Activated CD4-positive, alpha-beta T cell treated with anti-CD3 and anti-CD28 coated beads for 24 hours (primary cell): ENCODE results near the gene EIF1B.
A peak's percentile ranks its signal among the peaks of the same experiment; 100 is the strongest.

Experiments
- DNase-seq, 2 donors: peaks; one replicate each; pipeline ENCODE4 v3.0.0-alpha.2; 2020; ENCODE audit warnings: low read depth in 2 of 2

Gene EIF1B

DNA sequence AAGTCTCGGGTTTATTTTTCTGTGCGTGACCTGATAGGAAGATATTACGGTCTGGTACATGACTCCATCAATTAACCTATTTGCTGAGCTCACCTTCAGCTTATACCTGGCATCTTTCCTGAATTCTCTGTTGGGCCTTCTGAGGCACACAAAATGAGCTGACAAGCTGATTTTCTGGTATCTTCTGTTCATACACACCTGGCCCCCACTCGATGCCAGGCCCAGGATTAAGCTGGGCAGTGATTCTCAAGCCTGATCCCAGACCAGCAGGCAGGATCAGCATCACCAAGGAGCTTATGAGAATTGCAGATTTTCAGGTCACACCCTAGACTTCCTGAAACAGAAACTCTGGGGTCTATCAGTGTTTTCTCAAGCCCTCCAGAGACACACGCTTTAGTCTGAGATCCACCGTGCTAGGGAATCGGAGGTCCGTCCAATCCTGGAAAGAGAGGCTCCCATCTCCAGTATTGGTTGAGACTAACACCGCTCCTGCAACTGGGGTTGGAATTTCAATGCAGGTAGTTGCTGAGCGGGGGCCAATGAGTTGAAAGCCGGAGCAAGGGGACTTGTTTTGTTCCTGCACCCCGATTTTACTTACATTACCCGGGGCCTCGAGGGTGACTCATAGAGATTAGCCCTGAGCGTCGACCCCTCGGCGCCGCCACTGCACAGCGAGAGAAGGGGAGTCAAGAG, 636 bp upstream of the EIF1B start:
- DNase-seq, result peak in 1 of 2 donors; percentile 4

DNA sequence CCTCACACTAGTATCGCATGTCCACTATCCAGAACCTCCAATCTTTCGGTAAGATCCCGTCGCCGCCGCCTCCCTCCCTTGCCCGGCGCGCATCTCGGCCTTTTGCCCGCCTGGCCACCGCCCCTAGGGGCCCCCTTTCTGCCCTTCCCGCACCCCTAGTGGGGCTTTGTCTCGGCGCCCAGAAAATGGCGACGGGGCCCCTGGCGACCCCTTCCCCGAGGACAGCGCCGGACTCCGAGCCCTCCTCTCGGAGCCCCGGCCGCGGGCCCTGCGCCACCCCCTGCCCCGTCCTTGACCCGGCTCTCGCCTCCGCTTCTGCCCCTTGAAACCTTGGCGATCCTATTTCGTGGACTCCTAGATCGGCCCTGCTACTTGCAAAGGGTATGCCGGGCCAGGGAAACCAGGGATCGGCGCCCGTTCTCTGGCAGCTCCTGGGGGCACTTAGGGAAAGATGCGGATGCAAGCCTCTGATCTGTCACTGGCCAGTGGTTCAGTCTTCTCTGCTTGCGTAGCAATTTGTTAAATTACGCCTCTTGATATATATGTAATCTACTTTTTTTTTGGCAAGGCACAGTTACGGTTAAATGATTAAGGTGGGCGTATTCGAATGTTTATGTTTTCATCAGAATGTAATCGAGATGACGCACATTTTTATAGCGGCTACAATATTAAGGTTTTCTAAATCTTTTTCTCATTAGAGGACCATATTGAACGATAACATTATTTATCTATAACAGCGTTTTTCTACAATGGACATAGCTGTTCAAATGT, 603 bp downstream of the EIF1B start:
- peak in 1 of 2 donors; percentile 7 for DNase-seq

GRCh38 chr3:40310705-40311104, 1.2 kb downstream of the EIF1B start:
- no peak for DNase-seq

- no peak for DNase-seq
Measured at GRCh38 chr3:40312661-40313226, 3.2 kb downstream of the EIF1B start.

GRCh38 chr3:40313975-40314860, 4.7 kb downstream of the EIF1B start:
- no peak for DNase-seq

- DNase-seq, result peak in 1 of 2 donors; percentile 38
Measured at GRCh38 chr3:40317061-40317855, 7.8 kb downstream of the EIF1B start.

- no peak for DNase-seq
Measured at GRCh38 chr3:40321818-40322217, 12.3 kb downstream of the EIF1B start.

DNA sequence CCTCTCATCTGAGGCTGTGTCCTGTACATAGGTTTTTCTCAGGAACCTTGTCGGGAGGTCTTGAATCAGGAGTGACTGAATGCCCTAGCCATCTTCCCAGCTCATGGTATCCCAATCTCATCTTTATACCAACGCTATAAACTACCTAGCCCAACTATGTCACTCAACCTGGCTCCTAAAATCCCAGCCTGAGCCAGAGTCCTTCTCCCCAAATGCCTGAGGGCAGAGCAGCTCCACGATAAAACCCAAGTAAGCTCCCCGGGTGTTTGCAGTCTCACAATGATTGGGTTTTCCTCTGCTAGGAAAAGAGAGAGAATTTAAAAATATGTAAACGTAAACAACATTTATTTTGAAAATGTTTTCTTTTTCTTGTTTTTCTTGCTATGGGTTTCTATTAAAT, 14.4 kb downstream of the EIF1B start:
- no peak for DNase-seq

GRCh38 chr3:40324621-40325020, 15.1 kb downstream of the EIF1B start:
- no peak for DNase-seq

DNA sequence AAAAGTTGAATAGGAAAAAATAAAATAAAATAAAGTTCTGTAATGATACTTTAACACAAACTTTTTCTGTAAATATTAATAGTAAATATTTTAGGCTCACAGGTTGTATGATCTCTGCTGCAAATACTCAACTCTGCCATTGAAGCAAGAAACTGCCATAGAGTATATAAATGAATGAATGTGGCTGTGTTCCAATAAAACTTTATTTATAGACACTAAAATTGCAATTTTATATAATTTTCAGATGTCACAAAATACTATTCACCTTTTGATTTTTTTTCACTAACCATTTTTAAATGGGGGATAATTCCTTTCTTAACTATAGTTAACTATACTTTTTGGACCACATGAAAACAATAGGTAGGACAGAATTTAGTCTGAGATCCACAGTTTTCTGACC, 16.0 kb downstream of the EIF1B start:
- DNase-seq, result no peak

GRCh38 chr3:40328374-40328773, 18.9 kb downstream of the EIF1B start:
- DNase-seq, result no peak

GRCh38 chr3:40329071-40329470, 19.6 kb downstream of the EIF1B start:
- no peak for DNase-seq

DNA sequence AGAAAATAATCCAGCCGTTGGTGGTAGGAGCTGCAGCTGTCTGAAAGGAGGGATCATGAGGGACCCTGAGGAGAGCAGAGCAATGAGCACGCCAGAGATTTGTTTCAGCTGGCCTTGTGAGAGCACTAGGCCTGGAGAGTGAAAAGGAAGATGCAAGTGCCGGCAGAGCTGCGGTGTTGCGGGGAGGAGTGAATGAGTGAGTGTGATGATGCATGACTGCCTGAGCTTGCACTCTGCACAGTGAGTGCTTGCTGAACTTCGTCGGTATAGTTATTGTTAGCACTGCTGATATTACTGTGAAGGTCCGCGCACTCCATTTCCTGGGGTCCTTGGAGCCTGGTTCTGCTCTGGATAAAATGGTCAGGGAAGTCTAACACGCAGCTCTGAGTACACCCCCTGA, 23.2 kb downstream of the EIF1B start:
- DNase-seq, result no peak

- no peak for DNase-seq
Measured at GRCh38 chr3:40333416-40333815, 23.9 kb downstream of the EIF1B start.

GRCh38 chr3:40333852-40334251, 24.3 kb downstream of the EIF1B start:
- DNase-seq, result no peak

DNA sequence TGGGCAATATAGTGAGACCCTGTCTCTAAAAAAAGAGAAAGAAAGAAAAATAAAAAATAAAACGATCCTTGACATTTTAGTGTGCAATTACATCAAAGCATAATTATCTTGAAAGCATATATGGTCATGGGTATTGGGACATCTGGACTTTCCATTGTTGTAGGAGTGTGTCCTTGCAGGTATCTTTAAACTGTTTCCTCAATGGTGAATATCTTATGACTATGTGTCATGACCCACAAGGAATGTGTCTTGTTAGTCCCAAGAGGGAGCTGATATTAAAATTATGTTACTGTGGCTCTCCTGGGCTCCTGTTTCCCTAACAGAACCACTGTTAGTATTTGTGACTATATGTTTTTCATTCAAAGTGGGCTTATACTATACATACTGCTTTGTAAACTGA, 26.6 kb downstream of the EIF1B start:
- DNase-seq, result no peak

DNA sequence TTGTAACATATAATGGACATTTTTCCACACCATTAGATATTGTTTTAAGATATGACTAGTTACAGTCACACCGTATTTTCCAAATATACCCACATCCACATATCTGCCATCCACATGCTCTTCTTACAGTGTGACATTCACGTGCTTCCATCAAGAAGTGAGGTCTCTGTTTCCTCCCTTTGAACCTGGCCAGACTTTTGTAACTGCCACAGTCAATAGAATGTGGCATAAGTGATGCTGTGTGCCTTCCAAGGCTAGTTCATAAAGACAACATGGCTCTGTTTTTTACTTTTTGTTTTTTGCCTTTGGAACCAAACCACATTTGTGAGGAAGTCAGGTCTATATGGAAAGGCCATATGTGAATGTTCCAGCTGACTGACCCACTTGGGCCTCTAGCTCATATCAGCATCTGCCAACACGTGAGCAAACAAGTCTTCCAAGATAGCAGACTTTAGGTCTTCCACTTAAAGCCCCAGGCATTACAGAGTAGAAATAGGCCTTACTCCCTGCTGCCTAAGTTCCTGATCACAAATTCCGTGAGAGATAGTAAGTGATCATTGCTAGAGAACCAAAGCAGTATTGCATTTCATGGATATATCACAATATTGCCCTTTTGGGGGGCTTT, 27.1 kb downstream of the EIF1B start:
- DNase-seq, result no peak

DNA sequence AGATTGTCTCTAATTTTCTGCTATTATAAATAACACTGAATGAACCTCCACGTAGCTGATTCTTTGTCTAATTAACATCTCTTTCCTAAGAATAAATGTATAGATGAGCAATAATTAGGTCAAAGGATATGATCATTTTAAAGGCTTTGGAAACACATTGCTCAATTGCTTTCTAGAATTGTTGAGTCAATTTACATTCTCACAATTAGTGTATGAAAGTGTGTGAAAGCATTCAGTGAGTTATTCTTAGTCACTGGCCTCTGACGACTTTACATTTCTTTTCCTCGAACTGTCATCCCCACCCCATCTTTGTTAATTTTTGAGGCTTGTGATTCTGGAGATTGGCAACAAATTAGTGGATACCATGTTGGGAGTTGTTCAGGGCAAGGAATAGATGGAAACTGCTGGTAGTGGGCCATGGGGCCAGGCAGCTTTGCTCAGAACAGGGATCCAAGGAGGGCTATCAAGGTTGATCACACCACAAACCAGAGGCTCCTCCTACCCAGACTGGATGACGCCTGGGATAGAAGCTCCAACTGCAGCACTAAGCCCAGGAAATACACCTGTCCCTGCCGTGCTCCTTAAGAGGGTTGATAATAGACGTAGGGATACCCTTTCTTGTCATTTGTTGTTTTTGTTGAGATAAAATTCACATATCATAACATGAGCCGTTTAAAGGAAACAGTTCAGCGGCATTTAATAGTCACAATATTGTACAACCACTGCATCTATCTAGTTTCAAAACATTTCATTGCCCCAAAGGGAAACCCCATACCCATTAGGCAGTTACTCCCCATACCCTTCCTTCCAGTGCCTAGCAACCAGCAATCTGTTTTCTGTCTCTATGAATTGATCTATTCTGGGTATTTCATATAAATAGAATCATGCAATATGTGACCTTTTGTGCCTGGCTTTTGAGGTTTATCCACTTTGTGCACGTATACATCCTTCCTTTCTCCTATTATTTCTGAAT, 27.9 kb downstream of the EIF1B start:
- no peak for DNase-seq

GRCh38 chr3:40339871-40340270, 30.4 kb downstream of the EIF1B start:
- no peak for DNase-seq
